ENCODE measurements around the gene RPS10.

RPS10 gene

DNA sequence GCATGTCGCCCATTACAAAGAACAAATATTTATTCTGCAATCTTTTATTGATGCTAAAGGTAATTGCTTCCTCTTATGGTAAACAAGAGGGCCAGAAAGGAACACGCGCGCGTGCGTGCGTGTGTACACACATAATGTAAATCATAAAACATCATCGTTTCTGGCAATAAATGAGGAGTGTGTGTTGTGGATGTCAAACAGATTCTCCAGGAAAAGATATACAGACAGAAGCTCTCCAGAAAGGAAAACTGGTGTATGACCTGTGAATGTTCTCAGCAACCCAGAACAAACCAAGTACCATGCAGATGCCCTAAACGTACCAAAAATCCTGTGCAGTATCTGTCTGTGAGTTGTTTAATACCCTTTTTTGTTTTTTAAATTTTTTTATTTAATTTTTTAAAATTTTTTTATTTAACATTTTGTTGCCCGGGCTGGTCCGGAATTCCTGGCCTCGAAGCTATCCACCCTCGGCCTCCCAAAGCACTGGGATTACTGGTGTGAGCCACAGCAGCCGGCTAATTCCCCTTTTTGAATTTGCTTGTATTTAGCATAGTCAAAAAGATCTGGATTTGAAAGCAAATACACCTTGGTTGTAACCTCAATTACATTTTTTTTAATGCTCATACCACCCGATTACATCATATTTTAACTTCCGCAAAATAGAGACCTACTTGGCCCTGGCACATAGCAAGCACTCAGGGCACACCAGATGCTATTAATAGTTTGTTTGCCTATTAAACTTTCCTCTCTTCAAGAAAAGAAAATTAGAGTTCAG is 32.5 kb downstream of the RPS10 start:
- Histone ChIP-seq H3K79me2 (ENCODE audit: insufficient read depth, low read length) (peaks cover 39% of the 10 kb centered on the region), H4K20me1 (ENCODE audit: low read depth, low read length) (no peaks in the 10 kb centered on the region), H3K4me3 (ENCODE audit: insufficient read depth, low read length, poor library complexity, severe bottlenecking) (peak overlapping the region; percentile 62)

DNA sequence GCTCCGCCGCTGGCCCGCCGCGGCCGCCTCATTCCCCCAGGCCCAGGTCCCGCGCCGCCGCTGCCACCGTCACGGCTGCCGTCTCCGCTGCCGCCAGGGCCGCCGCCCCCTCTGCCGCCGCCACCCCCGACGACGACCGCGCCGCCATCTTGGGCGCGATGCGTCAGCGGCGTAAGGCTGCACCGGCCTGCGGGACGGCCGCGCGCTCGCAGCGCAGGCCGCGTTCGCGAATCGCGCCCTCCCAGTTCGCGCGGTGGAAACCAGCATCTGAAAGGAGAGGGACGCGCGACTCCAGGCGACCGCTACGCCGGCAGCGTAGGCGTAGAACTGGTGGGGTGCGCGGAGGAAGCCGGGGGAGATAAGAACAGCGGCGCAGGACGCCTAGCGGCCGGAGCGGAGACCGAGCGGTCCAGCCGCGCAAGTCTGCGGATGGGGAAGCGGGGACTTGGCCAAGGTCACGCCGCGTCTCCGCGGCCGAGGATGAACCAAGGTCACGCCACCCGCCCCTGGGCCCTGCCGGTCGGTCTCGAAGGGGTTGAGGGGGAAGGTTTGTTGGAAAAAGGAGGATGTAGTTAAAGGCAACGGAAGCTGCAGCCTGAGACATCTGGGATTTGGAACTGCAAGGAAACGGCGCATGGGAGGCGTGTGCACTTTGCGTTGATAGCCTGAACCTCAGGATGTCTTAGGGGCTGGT is 33.2 kb downstream of the RPS10 start, which contains the start of gene NUDT3:
NUDT3 (minus strand) TSS at position 173 of the 694 bp plus-strand sequence. CDS start 307 bp downstream, outside the sequence.
- Histone ChIP-seq H3K9me3 (ENCODE audit: insufficient read depth, low read length) (peaks cover 8% of the 10 kb centered on the region; the same call in 1 of the 2 replicates), H3K79me2 (ENCODE audit: insufficient read depth, low read length) (peaks cover 46% of the 10 kb centered on the region), H3K36me3 (ENCODE audit: low read length) (peaks cover 5% of the 10 kb centered on the region; the same call in 1 of the 2 replicates), H3K9me2 (replicated peaks; ENCODE audit: insufficient read depth, low read length) (no peaks in the 10 kb centered on the region), H3K27ac (ENCODE audit: low read depth, low read length) (peak within 1 kb of the TSS; percentile 77), H3K9ac (ENCODE audit: low read length) (peak within 1 kb of the TSS; percentile 90), H3K27me3 (ENCODE audit: low read length) (no peaks in the 10 kb centered on the region), H3K4me3 (ENCODE audit: insufficient read depth, low read length, poor library complexity, severe bottlenecking) (peak within 1 kb of the TSS; percentile 65), H3K4me2 (ENCODE audit: low read depth, low read length, poor library complexity, severe bottlenecking) (peak within 1 kb of the TSS; percentile 72), H3F3A (ENCODE audit: insufficient read depth) (peaks cover 24% of the 10 kb centered on the region), H2AFZ (ENCODE audit: low read depth, low read length, severe bottlenecking) (peak within 1 kb of the TSS; percentile 88), H4K20me1 (ENCODE audit: low read depth, low read length) (peaks cover 4% of the 10 kb centered on the region; the same call in 1 of the 2 replicates)
- TF ChIP-seq EZH2phosphoT487 (conservative IDR thresholded peaks at IDR 0.05; ENCODE audit: low read length): no peak
- TF ChIP-seq, protein P1, sequence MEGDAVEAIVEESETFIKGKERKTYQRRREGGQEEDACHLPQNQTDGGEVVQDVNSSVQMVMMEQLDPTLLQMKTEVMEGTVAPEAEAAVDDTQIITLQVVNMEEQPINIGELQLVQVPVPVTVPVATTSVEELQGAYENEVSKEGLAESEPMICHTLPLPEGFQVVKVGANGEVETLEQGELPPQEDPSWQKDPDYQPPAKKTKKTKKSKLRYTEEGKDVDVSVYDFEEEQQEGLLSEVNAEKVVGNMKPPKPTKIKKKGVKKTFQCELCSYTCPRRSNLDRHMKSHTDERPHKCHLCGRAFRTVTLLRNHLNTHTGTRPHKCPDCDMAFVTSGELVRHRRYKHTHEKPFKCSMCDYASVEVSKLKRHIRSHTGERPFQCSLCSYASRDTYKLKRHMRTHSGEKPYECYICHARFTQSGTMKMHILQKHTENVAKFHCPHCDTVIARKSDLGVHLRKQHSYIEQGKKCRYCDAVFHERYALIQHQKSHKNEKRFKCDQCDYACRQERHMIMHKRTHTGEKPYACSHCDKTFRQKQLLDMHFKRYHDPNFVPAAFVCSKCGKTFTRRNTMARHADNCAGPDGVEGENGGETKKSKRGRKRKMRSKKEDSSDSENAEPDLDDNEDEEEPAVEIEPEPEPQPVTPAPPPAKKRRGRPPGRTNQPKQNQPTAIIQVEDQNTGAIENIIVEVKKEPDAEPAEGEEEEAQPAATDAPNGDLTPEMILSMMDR (IDR thresholded peaks at IDR 0.05; ENCODE audit: insufficient read depth, low read length, poor library complexity, severe bottlenecking): peak; percentile 90

More for the DNA sequence above, 32.5 kb downstream of the RPS10 start:
- Histone ChIP-seq H3K9me2 (replicated peaks; ENCODE audit: insufficient read depth, low read length) (no peaks in the 10 kb centered on the region), H3K36me3 (ENCODE audit: low read length) (peaks cover 5% of the 10 kb centered on the region; the same call in 1 of the 2 replicates), H3K9me3 (ENCODE audit: insufficient read depth, low read length) (peaks cover 8% of the 10 kb centered on the region; the same call in 1 of the 2 replicates), H3K9ac (ENCODE audit: low read length) (peak overlapping the region; percentile 90), H3K4me2 (ENCODE audit: low read depth, low read length, poor library complexity, severe bottlenecking) (peak overlapping the region; percentile 71), H3K27me3 (ENCODE audit: low read length) (no peaks in the 10 kb centered on the region), H3K27ac (ENCODE audit: low read depth, low read length) (peak overlapping the region; percentile 58), H3F3A (ENCODE audit: insufficient read depth) (peaks cover 24% of the 10 kb centered on the region), H2AFZ (ENCODE audit: low read depth, low read length, severe bottlenecking) (peak overlapping the region; percentile 78)
- TF ChIP-seq, protein P1 (IDR thresholded peaks at IDR 0.05; ENCODE audit: insufficient read depth, low read length, poor library complexity, severe bottlenecking): no peak
- TF ChIP-seq EZH2phosphoT487 (conservative IDR thresholded peaks at IDR 0.05; ENCODE audit: low read length): no peak

DNA sequence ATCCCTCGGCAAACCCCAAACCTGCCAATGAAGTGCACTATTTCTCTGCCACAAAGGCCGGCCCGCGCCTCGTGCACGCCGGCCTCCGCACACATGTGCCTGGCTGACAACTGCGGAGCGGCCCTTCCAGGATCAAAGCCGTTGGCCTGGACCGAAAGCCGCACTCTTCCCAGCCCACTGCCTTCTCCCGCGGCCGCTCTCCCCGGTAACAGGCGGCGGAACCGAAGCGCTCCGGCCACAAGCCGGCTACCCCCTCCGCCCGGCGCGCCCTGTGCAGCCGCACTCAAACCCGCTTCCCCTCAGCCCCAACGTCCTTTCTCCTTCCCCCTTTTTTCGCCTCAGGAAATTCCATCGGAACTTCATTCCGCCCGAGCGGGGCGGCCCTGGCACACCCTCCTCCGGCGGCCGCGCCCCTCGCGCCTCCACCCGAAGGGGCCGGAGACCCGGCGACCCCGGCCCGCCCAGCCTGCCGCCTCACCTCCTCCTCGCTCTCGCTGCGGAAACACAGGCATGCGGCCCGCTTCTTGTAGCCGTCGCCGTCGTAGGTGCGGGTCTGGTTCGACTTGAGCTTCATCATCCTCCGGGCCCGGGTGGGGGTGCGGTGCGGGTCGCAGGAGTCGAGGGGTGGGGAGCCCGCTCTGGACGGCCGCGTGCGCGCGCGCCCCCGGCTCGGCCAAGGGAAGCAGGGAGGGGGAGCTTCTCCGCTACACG is 33.9 kb downstream of the RPS10 start:
- H3K4me2 ChIP-seq (ENCODE audit: low read depth, low read length, poor library complexity, severe bottlenecking): peak overlapping the region; percentile 72
- peaks cover 24% of the 10 kb centered on the region for H3F3A ChIP-seq (ENCODE audit: insufficient read depth)
- peaks cover 53% of the 10 kb centered on the region for H3K79me2 ChIP-seq (ENCODE audit: insufficient read depth, low read length)

More for the DNA sequence above, 33.9 kb downstream of the RPS10 start:
- TF ChIP-seq EZH2phosphoT487 (conservative IDR thresholded peaks at IDR 0.05; ENCODE audit: low read length): no peak
- TF ChIP-seq, protein P1 (IDR thresholded peaks at IDR 0.05; ENCODE audit: insufficient read depth, low read length, poor library complexity, severe bottlenecking): no peak
- H3K36me3 ChIP-seq (ENCODE audit: low read length): peaks cover 5% of the 10 kb centered on the region; the same call in 1 of the 2 replicates
- peaks cover 4% of the 10 kb centered on the region; the same call in 1 of the 2 replicates for H4K20me1 ChIP-seq (ENCODE audit: low read depth, low read length)
- H3K9me2 ChIP-seq (replicated peaks; ENCODE audit: insufficient read depth, low read length): no peaks in the 10 kb centered on the region
- H3K4me3 ChIP-seq (ENCODE audit: insufficient read depth, low read length, poor library complexity, severe bottlenecking): peak overlapping the region; percentile 65
- H3K9me3 ChIP-seq (ENCODE audit: insufficient read depth, low read length): peaks cover 8% of the 10 kb centered on the region; the same call in 1 of the 2 replicates
- H3K27me3 ChIP-seq (ENCODE audit: low read length): no peaks in the 10 kb centered on the region
- H3K9ac ChIP-seq (ENCODE audit: low read length): peak overlapping the region; percentile 90
- H2AFZ ChIP-seq (ENCODE audit: low read depth, low read length, severe bottlenecking): peak overlapping the region; percentile 88
- H3K27ac ChIP-seq (ENCODE audit: low read depth, low read length): peak overlapping the region; percentile 77

Measured in SU-DHL-6 (cell line).